ENCODE data around the gene NUP62.

The NUP62 gene

GRCh38 chr19:49866933-49867782, 62.1 kb downstream of the NUP62 start, which contains the start of gene PNKP:
TSS of gene PNKP (minus strand) at chr19:49867576. CDS start at chr19:49867204, 372 bp downstream.
- DNase-seq (ENCODE audit: low read depth in 2 of 2), result peak; percentile 88 to 92

GRCh38 chr19:49864890-49865289, 64.4 kb downstream of the NUP62 start:
- no peak for DNase-seq (ENCODE audit: low read depth in 2 of 2)

GRCh38 chr19:49863935-49864320, 65.4 kb downstream of the NUP62 start:
- DNase-seq (ENCODE audit: low read depth in 2 of 2), result no peak

GRCh38 chr19:49863254-49863934, 65.9 kb downstream of the NUP62 start:
- DNase-seq (ENCODE audit: low read depth in 2 of 2), result no peak

- no peak for DNase-seq (ENCODE audit: low read depth in 2 of 2)
Observed at GRCh38 chr19:49862391-49863253, 66.7 kb downstream of the NUP62 start.

- DNase-seq (ENCODE audit: low read depth in 2 of 2), result no peak
Observed at GRCh38 chr19:49861541-49862378, 67.5 kb downstream of the NUP62 start.

- DNase-seq (ENCODE audit: low read depth in 2 of 2), result no peak
Observed at GRCh38 chr19:49861107-49861506, 68.2 kb downstream of the NUP62 start.

- DNase-seq (ENCODE audit: low read depth in 2 of 2), result no peak
Observed at GRCh38 chr19:49860336-49861102, 68.8 kb downstream of the NUP62 start.

GRCh38 chr19:49859682-49860335, 69.5 kb downstream of the NUP62 start:
- DNase-seq (ENCODE audit: low read depth in 2 of 2), result no peak

- DNase-seq (ENCODE audit: low read depth in 2 of 2), result no peak
Observed at GRCh38 chr19:49858088-49858985, 71.0 kb downstream of the NUP62 start.

GRCh38 chr19:49857838-49858087, 71.5 kb downstream of the NUP62 start:
- no peak for DNase-seq (ENCODE audit: low read depth in 2 of 2)

- DNase-seq (ENCODE audit: low read depth in 2 of 2), result no peak
Observed at GRCh38 chr19:49857061-49857837, 72.1 kb downstream of the NUP62 start.

Measured in stimulated activated CD8-positive, alpha-beta memory T cell treated with anti-CD3 and anti-CD28 coated beads, Interleukin-2, amount 100 ng/mL, for 48 hours (primary cell).